Endothelial cell of umbilical vein (primary cell): ENCODE data around the gene JARID2. TPM values are rescaled to one million over a fixed set of nuclear protein-coding genes. Genes with fewer than 3 reads are reported as not detected.

Experiments used
- BruUV-seq: library from RNA; stranded (reverse); fragments of 400-500 nt; replicated peaks from 2 replicates; lab custom pipeline; 2021; lab: Mats Ljungman, UMichigan
- CTCF ChIA-PET: fragments of 300-600, 350-600 bp; sonication (Branson Sonifier 250); formaldehyde crosslinking; loops from one replicate; lab custom pipeline; 2021; ENCODE audit warnings: antibody characterized with exemption, inconsistent platforms; lab: Charles Lee
- POLR2A ChIA-PET: fragments of 300-600, 350-600 bp; sonication (Branson Sonifier 250); formaldehyde crosslinking; loops from one replicate; lab custom pipeline; 2021; ENCODE audit warnings: antibody characterized with exemption, inconsistent platforms; lab: Charles Lee
- DNase-seq: peaks from one replicate; pipeline ENCODE4 v3.0.0-alpha.2; 2011; ENCODE audit warnings: low read depth, low spot score
- FAIRE-seq: peaks from 2 replicates; lab custom pipeline; 2011; peaks lifted over from hg19 to GRCh38; lab: Jason Lieb, UNC
- H2AFZ ChIP-seq: 2 replicates; pipeline ENCODE4 v1.6.0; 2012; ENCODE audit warnings: low read depth, low read length, control low read depth, inconsistent platforms
- H3K27ac ChIP-seq: 2 replicates; pipeline ENCODE4 v1.5.1; 2011; ENCODE audit warnings: low read depth, mild to moderate bottlenecking, control low read depth, low read length, moderate library complexity; ENCODE audit not compliant: insufficient read depth
- H3K27me3 ChIP-seq, 2 experiments: 2 replicates each; pipeline versions ENCODE4 v1.6.0 to v1.6.1; 2011; ENCODE audit warnings: low read length in 2 of 2, mixed read lengths in 1 of 2; ENCODE audit not compliant: control insufficient read depth in 2 of 2, insufficient read depth in 2 of 2
- H3K36me3 ChIP-seq, 2 experiments: 2 replicates in 1 of 2; 3 replicates in 1 of 2; pipeline ENCODE4 v1.5.1; 2011; ENCODE audit warnings: low read length in 2 of 2, mild to moderate bottlenecking in 1 of 2, moderate library complexity in 1 of 2; ENCODE audit not compliant: control insufficient read depth in 2 of 2, insufficient read depth in 2 of 2; ENCODE audit errors: extremely low read depth in 1 of 2
- H3K4me1 ChIP-seq: 3 replicates; pipeline ENCODE4 v1.5.1; 2011; ENCODE audit warnings: mild to moderate bottlenecking, low read length; ENCODE audit not compliant: control insufficient read depth, insufficient read depth; ENCODE audit errors: extremely low read depth
- H3K4me2 ChIP-seq: 2 replicates; pipeline ENCODE4 v1.6.1; 2011; ENCODE audit warnings: low read length, control low read depth, mixed read lengths; ENCODE audit not compliant: insufficient read depth
- H3K4me3 ChIP-seq, 3 experiments: fragments of 200-600 bp in 1 of 3; sonication (generic), shearing (Covaris generic) in 1 of 3; replicated peaks in 1 of 3; 2 replicates each; pipeline ENCODE4 v1.5.1; 2011 to 2016; ENCODE audit warnings: control low read depth in 3 of 3, low read length in 3 of 3, mild to moderate bottlenecking in 2 of 3, inconsistent platforms in 1 of 3, low read depth in 1 of 3, moderate library complexity in 1 of 3; ENCODE audit not compliant: insufficient read depth in 1 of 3
- H3K79me2 ChIP-seq: 2 replicates; pipeline ENCODE4 v1.6.0; 2012; ENCODE audit warnings: low read length, inconsistent platforms; ENCODE audit not compliant: control insufficient read depth, insufficient read depth
- H3K9ac ChIP-seq: replicated peaks from 2 replicates; pipeline ENCODE3; 2011; ENCODE audit warnings: low read length, control low read depth; ENCODE audit not compliant: insufficient read depth; ENCODE audit errors: extremely low read depth
- H3K9me1 ChIP-seq: replicated peaks from 3 replicates; pipeline ENCODE4 v1.6.0; 2011; ENCODE audit warnings: mild to moderate bottlenecking, low read length; ENCODE audit not compliant: control insufficient read depth, insufficient read depth; ENCODE audit errors: extremely low read depth
- H3K9me3 ChIP-seq: replicated peaks from 2 replicates; pipeline ENCODE4 v1.5.1; 2012; ENCODE audit warnings: low read length, inconsistent platforms; ENCODE audit not compliant: control insufficient read depth, insufficient read depth
- H4K20me1 ChIP-seq: replicated peaks from 2 replicates; pipeline ENCODE3; 2011; ENCODE audit warnings: mild to moderate bottlenecking, low read length; ENCODE audit not compliant: control insufficient read depth, insufficient read depth; ENCODE audit errors: extremely low read depth
- EZH2 ChIP-seq: IDR thresholded peaks from 2 replicates; pipeline ENCODE4 v1.6.1; 2012; ENCODE audit warnings: borderline replicate concordance, low read depth, mild to moderate bottlenecking, moderate library complexity, low read length, inconsistent platforms; ENCODE audit not compliant: severe bottlenecking
- FOS ChIP-seq: IDR thresholded peaks from 2 replicates; pipeline ENCODE4 v1.6.1; 2011; ENCODE audit warnings: mild to moderate bottlenecking, low read length, moderate library complexity, borderline replicate concordance; ENCODE audit not compliant: insufficient read depth
- GATA2 ChIP-seq: IDR thresholded peaks from 2 replicates; pipeline ENCODE4 v1.7.0; 2011; ENCODE audit warnings: low read depth, mild to moderate bottlenecking, moderate library complexity, mixed read lengths, low read length; ENCODE audit not compliant: insufficient read length, insufficient read depth
- JUN ChIP-seq: IDR thresholded peaks from 2 replicates; pipeline ENCODE4 v1.6.1; 2011; ENCODE audit warnings: borderline replicate concordance, low read depth; ENCODE audit not compliant: insufficient read length, insufficient read depth
- MYC ChIP-seq: IDR thresholded peaks from one replicate; pipeline ENCODE4 v1.6.1; 2011; ENCODE audit warnings: mild to moderate bottlenecking, low read depth, low read length
- POLR2A ChIP-seq: IDR thresholded peaks from 2 replicates; pipeline ENCODE4 v1.6.1; 2012; ENCODE audit warnings: low read depth, mild to moderate bottlenecking, control low read depth, low read length
- POLR2AphosphoS5 ChIP-seq: IDR thresholded peaks from 2 replicates; pipeline ENCODE4 v1.6.1; 2012; ENCODE audit warnings: low read depth, mild to moderate bottlenecking, control low read depth, low read length, moderate library complexity; ENCODE audit not compliant: insufficient read depth
- dilution Hi-C: fragments of 300-500 bp; cut with MboI; formaldehyde crosslinking; loops from one replicate; pipeline ENCODE4 v1.15.0; 2019; ENCODE audit warnings: low sequenced_read_pairs; ENCODE audit not compliant: extremely low pct_ligation_motif_present
- intact Hi-C: fragments of 100-400 bp; cut with micrococcal nuclease; formaldehyde crosslinking; loops from one replicate; pipeline ENCODE4 v1.10.0; 2022
- polyA plus RNA-seq, 4 experiments: library from polyadenylated mRNA; depleted of rRNA in 3 of 4; stranded (reverse) in 3 of 4; unstranded in 1 of 4; fragments of >200 nt; gene quantifications; 2 replicates each; pipeline versions ENCODE4 v1.2.1 to v1.2.3, GENCODE V29; 2011 to 2012; ENCODE audit warnings: missing spikeins in 1 of 4
- total RNA-seq: library from RNA; stranded (reverse); gene quantifications from 2 replicates; pipeline ENCODE4 v1.2.3, GENCODE V29; 2021
- TF ChIP-seq, protein P1 (sequence below): IDR thresholded peaks from 2 replicates; pipeline ENCODE4 v1.6.1; 2011; ENCODE audit not compliant: insufficient read depth, insufficient read length
- TF ChIP-seq, protein P2 (sequence below), 2 donors: IDR thresholded peaks; 1 replicate in 1 of 2; 2 replicates in 1 of 2; pipeline ENCODE4 v1.5.1; 2011; ENCODE audit warnings: low read length in 2 of 2, mild to moderate bottlenecking in 2 of 2, moderate library complexity in 2 of 2, control low read depth in 1 of 2, inconsistent platforms in 1 of 2, low read depth in 1 of 2; ENCODE audit not compliant: insufficient read depth in 1 of 2; ENCODE audit errors: extremely low read depth in 1 of 2

Gene JARID2
- total and polyA plus RNA-seq, 2 donors (not counting 3 experiments of a cell fraction or from before 2014, with no cell fraction given): 2.9 to 10.6 TPM

DNA sequence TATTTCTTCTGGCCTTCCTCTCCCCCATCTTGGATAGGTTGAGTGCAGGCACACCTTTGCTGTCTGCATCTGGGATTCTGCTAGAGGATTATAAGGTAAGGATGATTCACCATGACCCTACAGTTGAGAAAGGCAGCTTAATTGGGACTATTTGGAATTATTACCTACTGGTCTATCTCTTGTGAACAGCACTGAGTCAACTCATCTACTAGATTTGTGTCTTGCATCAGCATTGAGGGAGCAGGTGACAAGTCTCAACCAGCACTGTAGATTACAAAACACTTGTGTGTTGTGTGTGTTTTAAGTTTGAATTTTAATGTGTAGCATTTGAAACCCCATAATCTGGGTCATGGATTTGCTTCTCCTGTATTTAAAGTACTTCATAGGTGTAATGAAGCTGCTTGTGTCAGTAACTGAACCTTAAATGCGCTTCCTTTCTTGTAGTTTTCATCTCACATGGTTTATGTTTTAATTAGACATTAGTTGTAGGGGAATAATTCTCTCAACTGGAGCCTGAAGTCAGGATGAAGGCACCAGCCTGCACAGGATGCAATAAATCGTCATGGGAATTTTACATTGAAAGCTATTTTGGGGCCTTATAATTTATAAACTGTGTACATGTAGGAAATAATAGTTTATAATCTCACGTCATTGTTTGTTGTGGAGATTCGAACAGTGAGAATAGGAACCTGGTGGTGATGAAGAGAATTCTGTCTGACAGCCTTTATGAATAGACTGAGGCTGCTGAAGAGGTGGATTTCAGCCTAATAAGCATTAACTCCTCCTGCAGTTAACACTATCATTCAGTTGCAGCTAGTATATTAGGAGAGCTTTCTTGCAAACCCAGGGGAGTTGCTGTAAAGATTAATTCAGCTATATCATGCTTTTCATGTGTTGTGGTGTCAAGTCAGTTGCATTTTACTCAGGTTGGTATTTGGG, 125.1 kb downstream of the JARID2 start:
- Histone ChIP-seq H3K27ac (no peak overlapping the region), H3K4me1 (no peaks in the 10 kb centered on the region), H3K79me2 (no peaks in the 10 kb centered on the region), H3K9me1 (no peaks in the 10 kb centered on the region), H2AFZ (no peak overlapping the region), H3K9me3 (no peaks in the 10 kb centered on the region), H3K4me3 (no peak overlapping the region), H4K20me1 (no peaks in the 10 kb centered on the region), H3K27me3 (no peaks in the 10 kb centered on the region), H3K36me3 (no peaks in the 10 kb centered on the region), H3K9ac (no peak overlapping the region), H3K4me2 (no peak overlapping the region)
- TF ChIP-seq, protein P1, sequence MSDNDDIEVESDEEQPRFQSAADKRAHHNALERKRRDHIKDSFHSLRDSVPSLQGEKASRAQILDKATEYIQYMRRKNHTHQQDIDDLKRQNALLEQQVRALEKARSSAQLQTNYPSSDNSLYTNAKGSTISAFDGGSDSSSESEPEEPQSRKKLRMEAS: no peak
- TF ChIP-seq FOS (no peak), JUN (no peak), POLR2AphosphoS5 (no peak), MYC (no peak), GATA2 (no peak), POLR2A (no peak), EZH2 (no peak)
- TF ChIP-seq, protein P2, sequence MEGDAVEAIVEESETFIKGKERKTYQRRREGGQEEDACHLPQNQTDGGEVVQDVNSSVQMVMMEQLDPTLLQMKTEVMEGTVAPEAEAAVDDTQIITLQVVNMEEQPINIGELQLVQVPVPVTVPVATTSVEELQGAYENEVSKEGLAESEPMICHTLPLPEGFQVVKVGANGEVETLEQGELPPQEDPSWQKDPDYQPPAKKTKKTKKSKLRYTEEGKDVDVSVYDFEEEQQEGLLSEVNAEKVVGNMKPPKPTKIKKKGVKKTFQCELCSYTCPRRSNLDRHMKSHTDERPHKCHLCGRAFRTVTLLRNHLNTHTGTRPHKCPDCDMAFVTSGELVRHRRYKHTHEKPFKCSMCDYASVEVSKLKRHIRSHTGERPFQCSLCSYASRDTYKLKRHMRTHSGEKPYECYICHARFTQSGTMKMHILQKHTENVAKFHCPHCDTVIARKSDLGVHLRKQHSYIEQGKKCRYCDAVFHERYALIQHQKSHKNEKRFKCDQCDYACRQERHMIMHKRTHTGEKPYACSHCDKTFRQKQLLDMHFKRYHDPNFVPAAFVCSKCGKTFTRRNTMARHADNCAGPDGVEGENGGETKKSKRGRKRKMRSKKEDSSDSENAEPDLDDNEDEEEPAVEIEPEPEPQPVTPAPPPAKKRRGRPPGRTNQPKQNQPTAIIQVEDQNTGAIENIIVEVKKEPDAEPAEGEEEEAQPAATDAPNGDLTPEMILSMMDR (IDR thresholded peaks at IDR 0.05; ENCODE audit: extremely low read depth in 1 of 2, insufficient read depth in 1 of 2, low read depth in 1 of 2, low read length in 2 of 2): no peak
- ChIA-PET POLR2A (no interaction called here), CTCF (no interaction called here)
- no peak for FAIRE-seq
- dilution Hi-C loops (no loop called here), intact Hi-C loops (no loop called here)
- no peak for DNase-seq
- no TSS peak for BruUV-seq
